HepG2 (cell line): ENCODE measurements around the gene ANKRD40. TPM values are rescaled to one million over a fixed set of nuclear protein-coding genes. Genes with fewer than 3 reads are reported as not detected.

ENCODE experiments used
- ATF6 ChIP-seq: sonication (generic); formaldehyde crosslinking; conservative IDR thresholded peaks from 2 replicates; pipeline ENCODE4 v1.4.0; 2020; ENCODE audit warnings: missing genetic modification reagents
- BRF2 ChIP-seq: sonication (generic); formaldehyde crosslinking; IDR thresholded peaks from 2 replicates; pipeline ENCODE4 v1.8.1; 2022; ENCODE audit warnings: mild to moderate bottlenecking, missing genetic modification reagents
- FOXK1 ChIP-seq: sonication (generic); formaldehyde crosslinking; IDR thresholded peaks from 2 replicates; pipeline ENCODE4 v1.4.0; 2020; ENCODE audit warnings: low read depth, missing genetic modification reagents, borderline replicate concordance
- MTA1 ChIP-seq: sonication (generic); formaldehyde crosslinking; IDR thresholded peaks from 2 replicates; pipeline ENCODE4 v1.4.0; 2020; ENCODE audit warnings: missing genetic modification reagents, mild to moderate bottlenecking, borderline replicate concordance
- RNF2 ChIP-seq: fragments of 450-650 bp; conservative IDR thresholded peaks from 2 replicates; pipeline ENCODE4 v1.6.1; 2016; ENCODE audit warnings: low read depth
- SNAI1 ChIP-seq: sonication (generic); formaldehyde crosslinking; IDR thresholded peaks from 2 replicates; pipeline ENCODE4 v1.5.0; 2020; ENCODE audit warnings: mild to moderate bottlenecking, missing genetic modification reagents, borderline replicate concordance
- SNAPC2 ChIP-seq: sonication (generic); formaldehyde crosslinking; IDR thresholded peaks from 2 replicates; pipeline ENCODE4 v1.8.1; 2022; ENCODE audit warnings: mild to moderate bottlenecking, missing genetic modification reagents
- SNRNP70 ChIP-seq: fragments of 200-400 bp; formaldehyde crosslinking; IDR thresholded peaks from 2 replicates; pipeline ENCODE4 v1.6.1; 2017; ENCODE audit warnings: mild to moderate bottlenecking, low read depth, low read length, moderate library complexity
- TFDP2 ChIP-seq: sonication (generic); formaldehyde crosslinking; IDR thresholded peaks from 2 replicates; pipeline ENCODE4 v1.4.0; 2020; ENCODE audit warnings: missing genetic modification reagents
- U2AF1 ChIP-seq: fragments of 200-400 bp; formaldehyde crosslinking; optimal IDR thresholded peaks from 2 replicates; pipeline ENCODE3; 2017; ENCODE audit warnings: mild to moderate bottlenecking, low read depth, low read length
- ZEB1 ChIP-seq: IDR thresholded peaks from 2 replicates; pipeline ENCODE4 v1.6.1; 2012; ENCODE audit warnings: mild to moderate bottlenecking, low read depth, inconsistent platforms; ENCODE audit not compliant: insufficient replicate concordance
- ZKSCAN5 ChIP-seq: sonication (generic); formaldehyde crosslinking; IDR thresholded peaks from 2 replicates; pipeline ENCODE4 v1.5.1; 2020; ENCODE audit warnings: mild to moderate bottlenecking, missing genetic modification reagents
- ZNF235 ChIP-seq: sonication (generic); formaldehyde crosslinking; IDR thresholded peaks from 2 replicates; pipeline ENCODE4 v1.8.1; 2023; ENCODE audit warnings: mild to moderate bottlenecking, missing genetic modification reagents, borderline replicate concordance
- ZNF530 ChIP-seq: sonication (generic); formaldehyde crosslinking; IDR thresholded peaks from 2 replicates; pipeline ENCODE4 v1.5.0; 2020; ENCODE audit warnings: low read depth, mild to moderate bottlenecking, missing genetic modification reagents
- ZNF572 ChIP-seq: sonication (generic); formaldehyde crosslinking; IDR thresholded peaks from 2 replicates; pipeline ENCODE4 v1.5.1; 2020; ENCODE audit warnings: mild to moderate bottlenecking, missing genetic modification reagents
- ZNF619 ChIP-seq: sonication (generic); formaldehyde crosslinking; IDR thresholded peaks from 2 replicates; pipeline ENCODE4 v1.4.0; 2020; ENCODE audit warnings: mild to moderate bottlenecking, missing genetic modification reagents
- ZNF687 ChIP-seq: sonication (generic); formaldehyde crosslinking; IDR thresholded peaks from 2 replicates; pipeline ENCODE4 v1.5.1; 2020; ENCODE audit warnings: mild to moderate bottlenecking, missing genetic modification reagents, moderate library complexity
- ZNF773 ChIP-seq: sonication (generic); formaldehyde crosslinking; IDR thresholded peaks from 2 replicates; pipeline ENCODE4 v1.4.0; 2020; ENCODE audit warnings: missing genetic modification reagents, borderline replicate concordance
- polyA plus RNA-seq, 8 experiments: library from polyadenylated mRNA; depleted of rRNA in 3 of 8; stranded (reverse) in 7 of 8; unstranded in 1 of 8; fragments of >200 nt; fragmentation: Illumina TruSeq in 4 of 8; extraction: Trizol in 4 of 8; gene quantifications; 2 replicates each; pipeline versions ENCODE4 v1.2.1 to v1.2.3, GENCODE V29; 2011 to 2016; ENCODE audit warnings: low read depth in 4 of 8, missing spikeins in 1 of 8, mixed read lengths in 1 of 8; ENCODE audit not compliant: insufficient read depth in 1 of 8
- total RNA-seq, 5 experiments: library from RNA; depleted of rRNA; stranded (reverse); fragments of >200 nt; fragmentation: Illumina TruSeq; extraction: Trizol; gene quantifications; 2 replicates each; pipeline ENCODE4 v1.2.3, GENCODE V29; 2016; ENCODE audit warnings: low read depth in 1 of 5

ANKRD40 gene
- total and polyA plus RNA-seq, 2 of the 13 experiments (the other 11 are each of a cell fraction or from before 2014, with no cell fraction given) = 35.0 to 46.4 TPM

- peak; percentile 63; the same call in 1 of the 2 replicates for TF ChIP-seq SNAI1 (CRISPR knock-in tag)
- TF ChIP-seq ATF6 (CRISPR knock-in tag) = 0 out of 2 replicates have a peak, but pooled peaks have one; percentile 37
- TF ChIP-seq ZNF530 (CRISPR knock-in tag) = 0 out of 2 replicates have a peak, but pooled peaks have one; percentile 25
- TF ChIP-seq U2AF1 = peak; percentile 93
- TF ChIP-seq ZKSCAN5 (CRISPR knock-in tag) = peak; percentile 72; the same call in 1 of the 2 replicates
- no peak for TF ChIP-seq BRF2 (CRISPR knock-in tag)
- peak; percentile 95; the same call in 1 of the 2 replicates for TF ChIP-seq ZNF773 (CRISPR knock-in tag)
- no peak; the same call in 1 of the 2 replicates for TF ChIP-seq RNF2
- TF ChIP-seq ZNF619 (CRISPR knock-in tag) = 0 out of 2 replicates have a peak, but pooled peaks have one; percentile 40
- 0 out of 2 replicates have a peak, but pooled peaks have one; percentile 38 for TF ChIP-seq ZNF235
- peak; percentile 97 for TF ChIP-seq ZNF687 (CRISPR knock-in tag)
- TF ChIP-seq SNAPC2 = no peak; the same call in none of the 2 replicates
- TF ChIP-seq TFDP2 = peak; percentile 80
- peak; percentile 49; the same call in 1 of the 2 replicates for TF ChIP-seq MTA1 (CRISPR knock-in tag)
- TF ChIP-seq FOXK1 (CRISPR knock-in tag) = peak; percentile 92; the same call in 1 of the 2 replicates
- TF ChIP-seq ZEB1 = peak; percentile 70
- no peak for TF ChIP-seq SNRNP70
- no peak for TF ChIP-seq ZNF572 (CRISPR knock-in tag)
These were observed at the start of gene ANKRD40 (continued) for GRCh38 chr17:50707289-50708049.
